Testis (tissue), 3 donors: ENCODE results near the gene MPRIP. TPM values are rescaled to one million over a fixed set of nuclear protein-coding genes. Genes with fewer than 3 reads are reported as not detected.

Experiments
- DNase-seq: peaks from one replicate; pipeline ENCODE4 v3.0.0-alpha.2; 2019
- H3K27ac ChIP-seq, 2 donors: fragments of 200-600 bp; sonication (generic); one replicate each; pipeline ENCODE4 v1.5.1; 2019
- H3K27me3 ChIP-seq: fragments of 200-600 bp; sonication (generic); one replicate; pipeline ENCODE4 v1.5.1; 2019
- H3K36me3 ChIP-seq: fragments of 200-600 bp; sonication (generic); one replicate; pipeline ENCODE4 v1.5.1; 2017; ENCODE audit warnings: low read depth; ENCODE audit errors: missing control alignments
- H3K4me1 ChIP-seq: fragments of 200-600 bp; sonication (generic); one replicate; pipeline ENCODE4 v1.5.1; 2019
- H3K4me3 ChIP-seq, 2 donors: fragments of 200-600 bp; sonication (generic); one replicate each; pipeline ENCODE4 v1.5.1; 2017 to 2019
- H3K9me3 ChIP-seq: fragments of 200-600 bp; sonication (generic); one replicate; pipeline ENCODE4 v1.5.1; 2017
- CTCF ChIP-seq, 3 experiments: fragments of 450-650 bp in 2 of 3; fragments of 200-600 bp in 1 of 3; sonication (generic) in 1 of 3; IDR thresholded peaks; one replicate each; pipeline ENCODE4 v1.5.1; 2016 to 2019; ENCODE audit warnings: antibody characterized with exemption in 3 of 3, mild to moderate bottlenecking in 2 of 3, moderate library complexity in 1 of 3
- POLR2A ChIP-seq: fragments of 450-650 bp; IDR thresholded peaks from one replicate; pipeline ENCODE4 v1.6.1; 2017; ENCODE audit warnings: antibody characterized with exemption, mild to moderate bottlenecking, moderate library complexity
- WGBS, 2 donors: methylation state at CpG; one replicate each; pipeline ENCODE4 v1.1.5; 2018; 5-methylcytosine and 5-hydroxymethylcytosine counted together
- intact Hi-C: fragments of 100-400 bp; cut with DNase I; formaldehyde crosslinking; loops from one replicate; pipeline ENCODE4 v1.15.1; 2023; ENCODE audit warnings: low total_unique reads
- polyA plus RNA-seq: library from polyadenylated mRNA; stranded (reverse); fragments of 350-450 nt; fragmentation: Illumina TruSeq; extraction: RNeasy Lipid Tissue Mini Kit (QIAGEN cat#74804); gene quantifications from one replicate; pipeline ENCODE4 v1.2.3, GENCODE V29; 2014; ENCODE audit warnings: low read depth, low replicate concordance; ENCODE audit not compliant: insufficient read depth
- total RNA-seq, 2 donors: library from RNA; depleted of rRNA; stranded (reverse); fragments of >200 nt; gene quantifications; one replicate each; pipeline ENCODE4 v1.2.3, GENCODE V29; 2016

The MPRIP gene
- total and polyA plus RNA-seq, 3 donors from 2014 or later = 191 to 337 (median 304) TPM

DNA sequence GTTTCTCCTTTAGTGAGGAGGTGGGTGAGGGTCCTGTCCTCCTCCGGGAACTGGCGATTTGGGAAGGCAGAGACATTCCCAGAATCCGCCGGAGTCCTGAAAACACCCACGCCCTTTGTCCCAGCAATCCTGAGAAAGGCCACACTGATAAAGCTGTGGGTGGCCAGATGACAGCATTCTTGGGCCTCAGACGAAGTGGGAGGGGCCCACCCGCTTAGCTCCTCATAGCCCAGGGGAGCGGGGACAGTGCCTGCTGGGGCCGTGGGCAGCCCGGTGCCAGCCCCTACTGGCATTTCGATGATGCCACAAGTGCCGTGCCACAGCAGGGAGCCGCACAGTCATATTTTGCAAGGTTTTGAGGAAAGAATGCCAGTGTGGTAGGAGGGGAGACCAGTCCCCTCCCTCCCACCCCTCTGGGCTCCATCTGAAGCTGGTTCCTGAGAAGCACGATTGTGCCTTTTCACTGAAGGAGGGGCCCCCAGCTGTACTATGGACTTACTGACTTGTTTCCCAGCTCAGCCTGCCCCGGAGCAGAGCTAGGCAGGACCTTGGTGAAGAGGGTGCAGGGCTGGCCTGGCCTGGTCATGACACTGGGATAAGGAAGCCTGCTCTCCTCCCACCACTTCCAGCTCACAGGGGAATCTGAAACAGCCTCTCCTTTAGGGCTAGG lies 20.9 kb upstream of the MPRIP start:
- Histone ChIP-seq H3K36me3 (no peaks in the 10 kb centered on the region), H3K27ac (peak overlapping the region; percentile 47 to 69)

DNA sequence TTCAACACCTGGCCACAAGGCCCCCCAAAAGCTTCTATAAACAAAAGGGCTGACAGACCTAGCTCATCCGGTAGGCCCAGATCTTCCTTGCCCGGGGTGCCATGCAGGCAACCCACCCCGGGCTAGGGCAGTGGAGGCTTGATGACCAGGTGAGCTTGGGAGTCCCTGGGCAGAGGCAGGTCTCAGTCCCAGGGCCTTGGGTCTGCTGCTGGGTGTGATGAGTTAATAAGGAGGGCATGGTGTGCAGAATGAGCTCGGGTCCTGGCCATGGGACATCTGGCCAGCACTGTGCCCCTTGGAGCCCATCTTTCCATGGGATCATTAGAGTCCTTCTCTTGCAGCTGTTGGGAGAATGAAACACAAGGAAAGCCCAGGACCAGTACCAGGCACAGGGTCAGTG lies 20.2 kb upstream of the MPRIP start:
- H3K4me3 ChIP-seq = no peak overlapping the region
- intact Hi-C loops = no loop called here
- TF ChIP-seq POLR2A (no peak), CTCF (IDR thresholded peaks at IDR 0.05) (no peak)
- H3K27me3 ChIP-seq = no peaks in the 10 kb centered on the region
- 87 to 94% methylated on average over 3 to 4 of the region's 4 CpGs for WGBS, 2 donors
- H3K27ac ChIP-seq = peak overlapping the region; percentile 47 to 69
- DNase-seq = no peak
- H3K9me3 ChIP-seq = no peaks in the 10 kb centered on the region
- H3K36me3 ChIP-seq = no peaks in the 10 kb centered on the region
- peaks cover 19% of the 10 kb centered on the region for H3K4me1 ChIP-seq

More for the DNA sequence above, 20.9 kb upstream of the MPRIP start:
- peak; percentile 86 for DNase-seq
- intact Hi-C loops = no loop called here
- TF ChIP-seq POLR2A = no peak
- no peak for TF ChIP-seq CTCF (IDR thresholded peaks at IDR 0.05)
- Histone ChIP-seq H3K27me3 (no peaks in the 10 kb centered on the region), H3K9me3 (no peaks in the 10 kb centered on the region), H3K4me1 (peaks cover 19% of the 10 kb centered on the region), H3K4me3 (no peak overlapping the region)
- WGBS, 2 donors = 43 to 57% methylated on average over 6 to 15 of the region's 15 CpGs

- H3K9me3 ChIP-seq = no peaks in the 10 kb centered on the region
- 77 to 94% methylated on average over 2 to 5 of the region's 5 CpGs for WGBS, 2 donors
- H3K27ac ChIP-seq = peak overlapping the region; percentile 47 to 69
- H3K4me1 ChIP-seq = peaks cover 19% of the 10 kb centered on the region
- intact Hi-C loops = no loop called here
- no peaks in the 10 kb centered on the region for H3K36me3 ChIP-seq
- H3K27me3 ChIP-seq = no peaks in the 10 kb centered on the region
- H3K4me3 ChIP-seq = no peak overlapping the region
- DNase-seq = no peak
- TF ChIP-seq POLR2A (no peak), CTCF (IDR thresholded peaks at IDR 0.05) (no peak)
Observed at GRCh38 chr17:17022456-17022855, 19.8 kb upstream of the MPRIP start.

DNA sequence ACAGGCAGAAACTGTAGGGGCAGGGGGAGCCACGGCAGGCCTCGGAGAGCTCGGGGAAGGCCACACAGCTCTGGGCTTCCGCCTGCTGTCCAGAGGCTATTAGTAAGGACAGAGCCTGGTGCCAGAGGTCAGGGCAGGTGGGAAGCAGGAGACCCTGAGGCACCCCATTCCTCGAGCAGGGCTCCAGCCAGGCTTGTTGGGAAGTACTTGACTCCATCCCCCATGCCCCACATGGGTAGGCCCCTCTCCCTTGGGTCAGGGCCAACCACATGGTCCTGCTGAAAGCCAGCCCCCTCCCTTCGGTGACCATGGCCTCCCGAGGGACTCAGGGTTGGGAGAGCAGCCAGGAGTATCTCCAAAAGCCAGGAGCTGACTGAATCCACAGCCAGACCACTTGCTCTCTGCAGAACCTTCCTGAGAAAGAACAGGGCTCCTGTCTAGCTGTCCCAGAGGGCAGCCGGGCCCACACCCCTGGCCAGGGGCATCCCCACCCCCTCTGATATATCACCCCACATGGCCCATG lies 17.4 kb upstream of the MPRIP start:
- intact Hi-C loops = no loop called here
- 72 to 100% methylated on average over 4 to 8 of the region's 8 CpGs for WGBS, 2 donors
- no peak overlapping the region for H3K27ac ChIP-seq
- H3K27me3 ChIP-seq = no peaks in the 10 kb centered on the region
- H3K4me1 ChIP-seq = peaks cover 19% of the 10 kb centered on the region
- no peak overlapping the region for H3K4me3 ChIP-seq
- H3K36me3 ChIP-seq = no peaks in the 10 kb centered on the region
- TF ChIP-seq POLR2A = no peak
- no peaks in the 10 kb centered on the region for H3K9me3 ChIP-seq
- no peak for DNase-seq

DNA sequence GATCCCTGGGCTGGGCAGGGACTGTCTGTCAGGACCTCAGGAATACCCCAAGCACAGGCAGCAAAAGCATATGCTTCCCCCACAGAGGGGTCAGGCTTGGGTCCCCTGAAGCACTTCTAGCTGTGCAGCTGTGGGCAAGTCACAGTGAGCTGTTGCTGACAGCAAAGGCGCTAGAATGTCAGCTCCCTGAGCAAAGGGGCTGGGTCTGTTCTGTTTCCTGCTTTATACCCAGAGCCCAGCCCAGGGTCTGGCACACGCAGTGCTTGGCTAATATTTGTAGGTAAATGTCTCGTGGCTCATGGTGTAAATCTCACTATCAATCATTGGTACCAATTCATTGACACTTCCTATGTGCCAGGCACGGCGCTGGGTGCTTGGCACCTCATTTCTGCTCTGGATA lies 16.6 kb upstream of the MPRIP start:
- 81 to 89% methylated on average over 4 to 5 of the region's 5 CpGs for WGBS, 2 donors
- no peaks in the 10 kb centered on the region for H3K27me3 ChIP-seq
- H3K4me3 ChIP-seq = no peak overlapping the region
- no peak for DNase-seq
- intact Hi-C loops = no loop called here
- no peak overlapping the region for H3K27ac ChIP-seq
- H3K36me3 ChIP-seq = no peaks in the 10 kb centered on the region
- H3K9me3 ChIP-seq = no peaks in the 10 kb centered on the region
- no peak for TF ChIP-seq POLR2A
- no peak for TF ChIP-seq CTCF (IDR thresholded peaks at IDR 0.05)
- peaks cover 17% of the 10 kb centered on the region for H3K4me1 ChIP-seq
